GM12878 (cell line): ENCODE data around the gene MMP11. TPM values are rescaled to one million over a fixed set of nuclear protein-coding genes. Genes with fewer than 3 reads are reported as not detected.
A peak's percentile ranks its signal among the peaks of the same experiment; 100 is the strongest.

ENCODE experiments used
- ATAC-seq: fragments of 200-7000 bp; cut with Tn5 transposase; 3 replicates; pipeline ENCODE4 v1.9.1; 2020; ENCODE audit warnings: mild to moderate bottlenecking, moderate library complexity
- BruUV-seq: library from RNA; stranded (reverse); fragments of 400-500 nt; replicated peaks from 2 replicates; lab custom pipeline; 2021; lab: Mats Ljungman, UMichigan
- CTCF ChIA-PET: fragments of 300-600 bp; sonication (Branson Sonifier 250); formaldehyde crosslinking; extraction: SDS; loops from one replicate; lab custom pipeline; 2021; ENCODE audit warnings: inconsistent platforms; lab: Yijun Ruan, JAX
- POLR2A ChIA-PET: fragments of 350-600 bp; formaldehyde crosslinking; extraction: SDS; loops from one replicate; lab custom pipeline; 2021; ENCODE audit warnings: inconsistent platforms; lab: Charles Lee
- RAD21 ChIA-PET: fragments of 300-600 bp; sonication (Branson Sonifier 250); formaldehyde crosslinking; loops from one replicate; lab custom pipeline; 2023; ENCODE audit warnings: antibody characterized with exemption; ENCODE audit not compliant: unreplicated experiment; lab: Charles Lee
- SMC1A ChIA-PET: fragments of 300-600 bp; sonication (Branson Sonifier 250); formaldehyde crosslinking; loops from one replicate; lab custom pipeline; 2023; ENCODE audit not compliant: unreplicated experiment, uncharacterized antibody; lab: Charles Lee
- DNase-seq: peaks from one replicate; pipeline ENCODE4 v3.0.0-alpha.2; 2011; ENCODE audit warnings: low read depth, low spot score
- FAIRE-seq: peaks from 3 replicates; lab custom pipeline; 2011; peaks lifted over from hg19 to GRCh38; lab: Jason Lieb, UNC
- H2AFZ ChIP-seq: 2 replicates; pipeline ENCODE4 v1.6.0; 2011; ENCODE audit warnings: low read depth, low read length, control low read depth; ENCODE audit not compliant: control insufficient read depth
- H3K27ac ChIP-seq: 2 replicates; pipeline ENCODE4 v1.5.1; 2011; ENCODE audit warnings: control low read depth; ENCODE audit not compliant: control insufficient read depth, insufficient read depth
- H3K27me3 ChIP-seq, 2 experiments: replicated peaks in 1 of 2; 2 replicates each; pipeline versions ENCODE4 v1.6.0 to v1.6.1; 2011; ENCODE audit warnings: low read length in 1 of 2; ENCODE audit not compliant: control insufficient read depth in 2 of 2, insufficient read depth in 2 of 2
- H3K36me3 ChIP-seq, 2 experiments: 2 replicates each; pipeline ENCODE4 v1.5.1; 2011; ENCODE audit warnings: low read length in 1 of 2; ENCODE audit not compliant: control insufficient read depth in 2 of 2, insufficient read depth in 2 of 2
- H3K4me1 ChIP-seq: 2 replicates; pipeline ENCODE4 v1.6.1; 2011; ENCODE audit warnings: mild to moderate bottlenecking, low read length, moderate library complexity, mixed read lengths; ENCODE audit not compliant: control insufficient read depth, insufficient read depth
- H3K4me2 ChIP-seq: 2 replicates; pipeline ENCODE4 v1.6.0; 2011; ENCODE audit warnings: control low read depth; ENCODE audit not compliant: control insufficient read depth, insufficient read depth
- H3K4me3 ChIP-seq: fragments of 200-600 bp; sonication (generic); 2 replicates; pipeline ENCODE4 v1.5.1; 2016
- H3K79me2 ChIP-seq: 2 replicates; pipeline ENCODE4 v1.6.0; 2011; ENCODE audit warnings: low read length; ENCODE audit not compliant: control insufficient read depth, insufficient read depth
- H3K9ac ChIP-seq: 2 replicates; pipeline ENCODE4 v1.8.0; 2011; ENCODE audit warnings: low read length, control low read depth, mixed read lengths; ENCODE audit not compliant: control insufficient read depth, insufficient read depth
- H3K9me3 ChIP-seq: replicated peaks from 3 replicates; pipeline ENCODE4 v1.5.1; 2011; ENCODE audit warnings: mild to moderate bottlenecking, low read length; ENCODE audit not compliant: control insufficient read depth, insufficient read depth
- H4K20me1 ChIP-seq: 2 replicates; pipeline ENCODE4 v1.6.0; 2011; ENCODE audit not compliant: control insufficient read depth, insufficient read depth
- BCL11A ChIP-seq: IDR thresholded peaks from 2 replicates; pipeline ENCODE4 v1.6.1; 2011; ENCODE audit warnings: low read depth, low read length
- BHLHE40 ChIP-seq, 2 experiments: fragments of 450-650 bp in 1 of 2; IDR thresholded peaks; 2 replicates each; pipeline ENCODE4 v1.6.1; 2011 to 2017; ENCODE audit warnings: low read depth in 2 of 2, borderline replicate concordance in 1 of 2, improper control_type of control experiment in 1 of 2, low read length in 1 of 2, mild to moderate bottlenecking in 1 of 2
- HDAC2 ChIP-seq: fragments of 200-600 bp; sonication (generic); IDR thresholded peaks from 2 replicates; pipeline ENCODE4 v1.6.1; 2017
- NFYB ChIP-seq: IDR thresholded peaks from 2 replicates; pipeline ENCODE4 v1.6.1; 2011; ENCODE audit warnings: low read depth, mild to moderate bottlenecking, low read length, improper control_type of control experiment, moderate library complexity; ENCODE audit not compliant: insufficient read depth
- POLR2AphosphoS5 ChIP-seq: IDR thresholded peaks from 2 replicates; pipeline ENCODE4 v1.6.1; 2011; ENCODE audit warnings: mild to moderate bottlenecking, low read length, inconsistent platforms
- RAD51 ChIP-seq: fragments of 450-650 bp; IDR thresholded peaks from 2 replicates; pipeline ENCODE4 v1.6.1; 2016; ENCODE audit warnings: moderate library complexity, mild to moderate bottlenecking, inconsistent platforms
- RUNX3 ChIP-seq: IDR thresholded peaks from 2 replicates; pipeline ENCODE4 v1.6.1; 2012; ENCODE audit warnings: low read length, inconsistent platforms
- ZBTB4 ChIP-seq: fragments of 450-650 bp; formaldehyde crosslinking; IDR thresholded peaks from 2 replicates; pipeline ENCODE4 v1.4.0; 2022; ENCODE audit warnings: mild to moderate bottlenecking, moderate library complexity
- WGBS: methylation state at CpG from one replicate; pipeline ENCODE4 v1.1.6; 2016; ENCODE audit warnings: low lambda C conversion rate; ENCODE audit not compliant: insufficient replicate concordance, insufficient coverage; ENCODE audit errors: missing lambda C conversion rate; 5-methylcytosine and 5-hydroxymethylcytosine counted together
- in situ Hi-C: fragments of 300-500 bp; cut with MboI; formaldehyde crosslinking; loops from 9 replicates; pipeline ENCODE4 v1.14.3; 2018; ENCODE audit warnings: mixed read lengths
- intact Hi-C: fragments of 100-400 bp; cut with micrococcal nuclease; formaldehyde crosslinking; loops from one replicate; pipeline ENCODE4 v1.14.2; 2022; ENCODE audit not compliant: unreplicated experiment
- polyA plus RNA-seq, 11 experiments: library from polyadenylated mRNA; depleted of rRNA in 4 of 11; unstranded in 6 of 11; stranded (reverse) in 5 of 11; fragments of >200 nt; fragmentation: Nextera tagmentation in 4 of 11; fragmentation: Illumina TruSeq in 1 of 11; extraction: Ambion mirVana in 4 of 11; extraction: Trizol in 1 of 11; gene quantifications; 1 replicate in 1 of 11; 2 replicates in 10 of 11; pipeline versions ENCODE4 v1.2.1 to v1.2.3, GENCODE V29; 2011 to 2016; ENCODE audit warnings: inconsistent platforms in 2 of 11, missing spikeins in 2 of 11, low read depth in 1 of 11
- total RNA-seq, 4 experiments: library from RNA; depleted of rRNA in 3 of 4; stranded (reverse); fragments of >200 nt in 3 of 4; fragmentation: Illumina TruSeq in 1 of 4; extraction: Trizol in 1 of 4; gene quantifications; 2 replicates each; pipeline versions ENCODE4 v1.2.1 to v1.2.3, GENCODE V29; 2013 to 2021
- TF ChIP-seq, protein P1 (sequence below): fragments of 450-650 bp; IDR thresholded peaks from 2 replicates; pipeline ENCODE4 v1.6.1; 2016; ENCODE audit warnings: mild to moderate bottlenecking
- TF ChIP-seq, protein P2 (sequence below), 3 experiments: IDR thresholded peaks in 2 of 3; conservative IDR thresholded peaks in 1 of 3; 2 replicates each; pipeline ENCODE4 v1.5.1; 2011; ENCODE audit warnings: low read depth in 3 of 3, low read length in 3 of 3, mild to moderate bottlenecking in 3 of 3, control low read depth in 2 of 3, moderate library complexity in 2 of 3, inconsistent platforms in 1 of 3, mixed read lengths in 1 of 3; ENCODE audit not compliant: control insufficient read depth in 2 of 3, insufficient read depth in 1 of 3; ENCODE audit errors: extremely low read depth in 1 of 3

The MMP11 gene
- total and polyA plus RNA-seq, 10 of the 15 experiments (the other 5 are each of a cell fraction or from before 2014, with no cell fraction given) = 0.03 to 1.1 (median 0.31) TPM; not detected in 2

GRCh38 chr22:23829845-23830372 lies 57.3 kb downstream of the MMP11 start:
- Histone ChIP-seq H3K36me3 (peaks cover 35 to 60% of the 10 kb centered on the region in 2 experiments), H3K4me1 (peaks cover 3% of the 10 kb centered on the region), H3K27me3 (no peaks in the 10 kb centered on the region), H4K20me1 (peaks cover 2% of the 10 kb centered on the region; the same call in 1 of the 2 replicates), H3K9ac (no peak overlapping the region), H3K79me2 (peaks cover 2% of the 10 kb centered on the region), H3K9me3 (no peaks in the 10 kb centered on the region), H3K4me2 (no peak overlapping the region; the same call in 1 of the 2 replicates), H2AFZ (no peak overlapping the region), H3K27ac (no peak overlapping the region), H3K4me3 (no peak overlapping the region)
- ChIA-PET SMC1A (no interaction called here), CTCF (no interaction called here), POLR2A (interaction anchor here (0.5 kb wide), 1 partner anchor 24 kb away, joined by 3 read pairs; no protein-coding TSS in a partner anchor), RAD21 (no interaction called here)
- in situ Hi-C loops = no loop called here
- DNase-seq (no peak), FAIRE-seq (peak; percentile 41), ATAC-seq (no peak)
- peak; percentile 74 for TF ChIP-seq RAD51
- TF ChIP-seq, protein P1, sequence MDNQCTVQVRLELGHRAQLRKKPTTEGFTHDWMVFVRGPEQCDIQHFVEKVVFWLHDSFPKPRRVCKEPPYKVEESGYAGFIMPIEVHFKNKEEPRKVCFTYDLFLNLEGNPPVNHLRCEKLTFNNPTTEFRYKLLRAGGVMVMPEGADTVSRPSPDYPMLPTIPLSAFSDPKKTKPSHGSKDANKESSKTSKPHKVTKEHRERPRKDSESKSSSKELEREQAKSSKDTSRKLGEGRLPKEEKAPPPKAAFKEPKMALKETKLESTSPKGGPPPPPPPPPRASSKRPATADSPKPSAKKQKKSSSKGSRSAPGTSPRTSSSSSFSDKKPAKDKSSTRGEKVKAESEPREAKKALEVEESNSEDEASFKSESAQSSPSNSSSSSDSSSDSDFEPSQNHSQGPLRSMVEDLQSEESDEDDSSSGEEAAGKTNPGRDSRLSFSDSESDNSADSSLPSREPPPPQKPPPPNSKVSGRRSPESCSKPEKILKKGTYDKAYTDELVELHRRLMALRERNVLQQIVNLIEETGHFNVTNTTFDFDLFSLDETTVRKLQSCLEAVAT = no peak
- peak in 1 of 2 experiments; percentile 22; a peak in 1 of 4 replicates for TF ChIP-seq BHLHE40 (IDR thresholded peaks at IDR 0.05; ENCODE audit: borderline replicate concordance in 1 of 2, low read depth in 2 of 2, low read length in 1 of 2)
- 0 out of 2 replicates have a peak, but pooled peaks have one; percentile 45 for TF ChIP-seq RUNX3
- no TSS peak for BruUV-seq
- intact Hi-C loops = no loop called here
- 72% methylated on average over 7 of the region's 7 CpGs for WGBS

GRCh38 chr22:23831261-23831660 lies 58.6 kb downstream of the MMP11 start:
- Histone ChIP-seq H3K27ac (no peak overlapping the region), H3K4me1 (no peaks in the 10 kb centered on the region; the same call in 1 of the 2 replicates), H3K36me3 (peaks cover 32 to 58% of the 10 kb centered on the region in 2 experiments), H2AFZ (no peak overlapping the region), H3K79me2 (peaks cover 2% of the 10 kb centered on the region), H3K9me3 (no peaks in the 10 kb centered on the region), H3K4me3 (no peak overlapping the region), H3K27me3 (no peaks in the 10 kb centered on the region), H3K4me2 (no peak overlapping the region), H3K9ac (no peak overlapping the region), H4K20me1 (peaks cover 2% of the 10 kb centered on the region; the same call in 1 of the 2 replicates)
- WGBS = 82% methylated on average over 8 of the region's 8 CpGs
- ChIA-PET SMC1A (no interaction called here), RAD21 (no interaction called here), POLR2A (no interaction called here), CTCF (interaction anchor here (0.5 to 1.2 kb wide), 3 partner anchors 20 to 64 kb away, joined by 3 read pairs; partner anchors contain the start of gene CHCHD10)
- intact Hi-C loops (no loop called here), in situ Hi-C loops (no loop called here)
- TF ChIP-seq BCL11A (no peak), POLR2AphosphoS5 (no peak), ZBTB4 (no peak), HDAC2 (no peak), NFYB (no peak)
- TF ChIP-seq, protein P2, sequence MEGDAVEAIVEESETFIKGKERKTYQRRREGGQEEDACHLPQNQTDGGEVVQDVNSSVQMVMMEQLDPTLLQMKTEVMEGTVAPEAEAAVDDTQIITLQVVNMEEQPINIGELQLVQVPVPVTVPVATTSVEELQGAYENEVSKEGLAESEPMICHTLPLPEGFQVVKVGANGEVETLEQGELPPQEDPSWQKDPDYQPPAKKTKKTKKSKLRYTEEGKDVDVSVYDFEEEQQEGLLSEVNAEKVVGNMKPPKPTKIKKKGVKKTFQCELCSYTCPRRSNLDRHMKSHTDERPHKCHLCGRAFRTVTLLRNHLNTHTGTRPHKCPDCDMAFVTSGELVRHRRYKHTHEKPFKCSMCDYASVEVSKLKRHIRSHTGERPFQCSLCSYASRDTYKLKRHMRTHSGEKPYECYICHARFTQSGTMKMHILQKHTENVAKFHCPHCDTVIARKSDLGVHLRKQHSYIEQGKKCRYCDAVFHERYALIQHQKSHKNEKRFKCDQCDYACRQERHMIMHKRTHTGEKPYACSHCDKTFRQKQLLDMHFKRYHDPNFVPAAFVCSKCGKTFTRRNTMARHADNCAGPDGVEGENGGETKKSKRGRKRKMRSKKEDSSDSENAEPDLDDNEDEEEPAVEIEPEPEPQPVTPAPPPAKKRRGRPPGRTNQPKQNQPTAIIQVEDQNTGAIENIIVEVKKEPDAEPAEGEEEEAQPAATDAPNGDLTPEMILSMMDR (IDR thresholded peaks at IDR 0.05 in 2 of 3, conservative IDR thresholded peaks at IDR 0.05 in 1 of 3; ENCODE audit: control insufficient read depth in 2 of 3, extremely low read depth in 1 of 3, insufficient read depth in 1 of 3, low read depth in 3 of 3, low read length in 3 of 3) = no peak
- DNase-seq (no peak), FAIRE-seq (no peak), ATAC-seq (no peak)
- BruUV-seq = no TSS peak
